ENCODE data around the gene PLXNB2.

DNA sequence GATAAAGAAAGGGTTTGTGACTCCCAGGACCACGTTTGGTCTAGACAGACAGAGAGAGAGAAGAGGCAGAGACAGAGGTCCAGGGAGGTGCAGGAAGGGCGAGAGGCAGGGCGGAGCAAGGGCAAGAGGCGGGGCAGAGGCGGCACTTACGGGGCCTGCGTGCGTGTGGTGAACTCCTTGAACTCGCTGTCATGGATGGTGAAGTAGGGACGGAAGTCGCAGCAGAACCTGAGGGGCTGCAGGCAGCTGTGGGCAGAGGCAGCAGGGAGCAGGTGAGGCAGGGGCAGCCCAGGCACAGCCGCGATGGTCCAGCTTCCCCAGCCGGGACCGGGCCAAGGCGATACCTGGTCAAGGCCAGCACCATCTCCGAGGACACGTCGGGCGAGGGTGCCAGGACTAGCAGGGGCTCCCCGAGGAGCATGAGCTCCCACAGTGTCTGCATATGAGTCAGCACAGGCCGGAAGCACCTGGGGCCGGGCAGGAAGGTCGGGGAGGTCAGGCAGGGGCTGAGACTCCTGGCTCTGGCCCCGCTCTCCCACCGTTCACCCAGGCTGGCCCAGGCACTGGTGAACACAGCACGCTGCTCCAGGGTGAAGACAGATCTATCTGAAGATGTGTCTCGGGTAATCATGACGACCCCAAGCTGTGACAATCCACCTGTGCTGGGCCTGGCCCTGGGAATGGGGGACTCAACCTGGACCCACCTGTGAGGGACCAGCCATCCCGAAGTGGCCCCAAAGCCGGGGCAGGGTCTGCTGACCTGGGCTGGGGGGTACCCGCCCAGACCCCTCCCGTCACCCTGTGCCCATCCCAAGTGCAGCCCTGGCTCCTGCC is 7.2 kb upstream of the PLXNB2 start:
- TF ChIP-seq, protein P1, sequence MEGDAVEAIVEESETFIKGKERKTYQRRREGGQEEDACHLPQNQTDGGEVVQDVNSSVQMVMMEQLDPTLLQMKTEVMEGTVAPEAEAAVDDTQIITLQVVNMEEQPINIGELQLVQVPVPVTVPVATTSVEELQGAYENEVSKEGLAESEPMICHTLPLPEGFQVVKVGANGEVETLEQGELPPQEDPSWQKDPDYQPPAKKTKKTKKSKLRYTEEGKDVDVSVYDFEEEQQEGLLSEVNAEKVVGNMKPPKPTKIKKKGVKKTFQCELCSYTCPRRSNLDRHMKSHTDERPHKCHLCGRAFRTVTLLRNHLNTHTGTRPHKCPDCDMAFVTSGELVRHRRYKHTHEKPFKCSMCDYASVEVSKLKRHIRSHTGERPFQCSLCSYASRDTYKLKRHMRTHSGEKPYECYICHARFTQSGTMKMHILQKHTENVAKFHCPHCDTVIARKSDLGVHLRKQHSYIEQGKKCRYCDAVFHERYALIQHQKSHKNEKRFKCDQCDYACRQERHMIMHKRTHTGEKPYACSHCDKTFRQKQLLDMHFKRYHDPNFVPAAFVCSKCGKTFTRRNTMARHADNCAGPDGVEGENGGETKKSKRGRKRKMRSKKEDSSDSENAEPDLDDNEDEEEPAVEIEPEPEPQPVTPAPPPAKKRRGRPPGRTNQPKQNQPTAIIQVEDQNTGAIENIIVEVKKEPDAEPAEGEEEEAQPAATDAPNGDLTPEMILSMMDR (IDR thresholded peaks at IDR 0.05) = no peak
- TF ChIP-seq POLR2AphosphoS5 (IDR thresholded peaks at IDR 0.05) = no peak
- TF ChIP-seq EP300 (IDR thresholded peaks at IDR 0.05) = no peak
- TF ChIP-seq POLR2A (IDR thresholded peaks at IDR 0.05; ENCODE audit: low read depth) = no peak
